RCC 7860 (cell line): ENCODE measurements around the gene SFSWAP.
"Not testable (repeated sequence)": the region's sequence is repeated elsewhere in the genome, so short reads cannot be mapped to it uniquely, and the experiment has no call there.

Source experiments
- DNase-seq: peaks from one replicate; pipeline ENCODE4 v3.0.0-alpha.2; 2015; ENCODE audit warnings: low spot score
- FAIRE-seq: peaks from 2 replicates; lab custom pipeline; 2012; peaks lifted over from hg19 to GRCh38; lab: Jason Lieb, UNC

SFSWAP gene

DNA sequence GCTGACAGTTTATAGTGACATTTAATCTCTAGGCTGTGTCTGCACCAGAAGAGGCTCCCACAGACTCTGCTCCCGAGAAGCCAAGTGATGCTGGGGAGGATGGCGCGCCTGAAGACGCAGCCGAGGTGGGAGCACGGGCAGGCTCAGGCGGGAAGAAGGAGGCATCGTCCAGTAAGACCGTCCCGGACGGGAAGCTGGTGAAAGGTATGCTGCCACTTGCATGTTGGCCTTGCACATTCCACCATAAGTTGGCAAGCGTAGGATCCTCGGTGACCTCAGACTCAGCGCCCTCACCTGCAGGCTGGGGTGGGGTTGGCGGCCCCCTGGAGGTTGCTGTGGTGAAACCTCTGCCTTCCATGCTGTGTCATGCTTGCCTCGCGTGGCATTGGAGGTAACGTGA lies 45.6 kb downstream of the SFSWAP start:
- no peak for FAIRE-seq

DNA sequence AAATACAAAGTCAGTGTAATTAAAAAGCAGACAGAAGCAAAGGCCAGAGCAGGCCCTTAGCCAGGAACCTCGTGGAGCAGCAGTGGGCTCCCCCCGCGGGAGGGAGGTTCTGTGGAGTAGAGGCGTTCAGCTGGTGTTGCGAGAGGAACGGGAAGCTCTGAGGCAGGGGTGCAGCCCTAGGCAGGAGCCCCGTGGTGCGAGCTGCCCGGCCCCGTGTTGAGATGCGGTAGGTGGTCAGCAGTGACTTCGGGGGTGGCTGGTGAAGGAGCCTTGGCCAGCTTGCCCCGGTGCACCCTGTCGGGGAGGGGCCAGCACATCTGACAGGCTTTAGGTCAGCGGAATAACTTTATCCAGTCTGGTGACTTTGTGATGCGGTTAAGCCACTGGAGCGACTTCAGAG lies 46.2 kb downstream of the SFSWAP start:
- no peak for DNase-seq
- no peak for FAIRE-seq

More for the DNA sequence above, 45.6 kb downstream of the SFSWAP start:
- no peak for DNase-seq

DNA sequence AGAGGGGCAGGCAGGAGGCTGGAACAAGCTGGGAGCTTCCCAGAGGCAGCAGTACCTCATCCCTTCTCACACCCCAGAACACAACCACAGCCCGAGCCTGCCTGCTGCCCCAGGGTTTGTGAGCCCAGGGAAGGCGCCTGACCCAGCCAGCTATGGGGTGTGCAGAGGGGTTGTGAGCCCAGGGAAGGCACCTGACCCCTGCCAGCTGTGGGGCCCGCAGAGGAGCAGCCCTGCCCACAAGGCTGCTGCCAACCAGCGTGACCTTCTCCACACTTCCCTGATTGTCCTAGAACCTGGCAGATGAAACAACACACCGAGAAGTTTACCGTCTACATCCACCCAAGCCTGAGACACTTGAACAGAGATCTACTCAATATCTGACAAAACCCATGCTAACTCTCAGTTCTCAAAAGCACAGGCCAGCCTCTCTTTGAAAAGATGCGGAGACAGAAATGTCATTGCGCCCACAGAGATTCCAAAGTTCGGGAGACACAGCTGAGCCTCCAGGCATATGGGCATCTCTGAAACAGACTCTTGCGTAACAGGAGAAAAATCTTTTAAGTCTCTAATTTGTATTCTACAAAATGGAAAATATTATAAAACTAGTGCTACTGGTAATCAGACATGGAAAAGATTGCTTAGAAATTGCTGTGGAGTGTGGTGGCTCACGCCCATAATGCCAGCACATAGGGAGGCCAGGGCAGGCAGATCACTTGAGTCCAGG lies 47.3 kb downstream of the SFSWAP start:
- no peak for FAIRE-seq
- no peak for DNase-seq

- no peak for FAIRE-seq
- no peak for DNase-seq
These were observed 48.3 kb downstream of the SFSWAP start for GRCh38 chr12:131759176-131759575.

GRCh38 chr12:131761638-131762037 lies 50.7 kb downstream of the SFSWAP start:
- DNase-seq: no peak
- FAIRE-seq: no peak

DNA sequence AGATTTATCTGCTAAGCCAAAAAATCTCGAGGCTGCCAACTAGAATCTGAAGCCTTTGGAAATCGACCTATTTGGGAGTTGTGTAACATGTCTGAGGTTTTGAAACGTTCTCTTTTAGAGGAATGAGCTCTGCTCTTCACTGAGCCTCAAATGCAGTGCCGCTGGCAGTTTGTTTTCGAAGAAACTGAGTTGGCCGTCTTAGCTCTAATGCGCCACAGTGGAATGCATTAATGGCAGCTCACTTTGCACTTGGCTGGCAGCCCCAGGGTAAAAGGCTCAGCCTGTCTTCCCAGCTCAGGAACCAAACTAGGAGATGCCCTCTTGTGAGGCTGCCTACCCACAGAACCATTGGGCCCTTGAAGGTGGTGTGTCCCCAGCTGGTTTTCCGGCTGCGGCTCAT lies 53.8 kb downstream of the SFSWAP start:
- DNase-seq (no peak), FAIRE-seq (no peak)

DNA sequence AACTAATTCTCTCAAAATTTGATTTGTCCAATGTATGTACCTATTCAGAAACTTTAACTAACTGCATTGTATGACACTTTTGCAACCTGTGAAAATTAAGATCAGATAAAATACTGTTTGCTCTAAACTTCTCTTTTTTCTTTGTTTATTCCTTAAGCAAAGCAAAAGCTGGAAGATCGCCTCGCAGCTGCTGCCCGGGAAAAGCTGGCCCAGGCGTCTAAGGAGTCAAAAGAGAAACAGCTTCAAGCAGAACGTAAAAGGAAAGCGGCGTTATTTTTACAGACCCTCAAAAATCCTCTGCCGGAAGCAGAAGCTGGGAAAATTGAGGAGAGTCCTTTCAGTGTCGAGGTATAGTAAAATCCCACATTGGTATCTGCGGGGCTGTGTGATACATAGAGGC lies 55.1 kb downstream of the SFSWAP start:
- no peak for FAIRE-seq
- DNase-seq: no peak

DNA sequence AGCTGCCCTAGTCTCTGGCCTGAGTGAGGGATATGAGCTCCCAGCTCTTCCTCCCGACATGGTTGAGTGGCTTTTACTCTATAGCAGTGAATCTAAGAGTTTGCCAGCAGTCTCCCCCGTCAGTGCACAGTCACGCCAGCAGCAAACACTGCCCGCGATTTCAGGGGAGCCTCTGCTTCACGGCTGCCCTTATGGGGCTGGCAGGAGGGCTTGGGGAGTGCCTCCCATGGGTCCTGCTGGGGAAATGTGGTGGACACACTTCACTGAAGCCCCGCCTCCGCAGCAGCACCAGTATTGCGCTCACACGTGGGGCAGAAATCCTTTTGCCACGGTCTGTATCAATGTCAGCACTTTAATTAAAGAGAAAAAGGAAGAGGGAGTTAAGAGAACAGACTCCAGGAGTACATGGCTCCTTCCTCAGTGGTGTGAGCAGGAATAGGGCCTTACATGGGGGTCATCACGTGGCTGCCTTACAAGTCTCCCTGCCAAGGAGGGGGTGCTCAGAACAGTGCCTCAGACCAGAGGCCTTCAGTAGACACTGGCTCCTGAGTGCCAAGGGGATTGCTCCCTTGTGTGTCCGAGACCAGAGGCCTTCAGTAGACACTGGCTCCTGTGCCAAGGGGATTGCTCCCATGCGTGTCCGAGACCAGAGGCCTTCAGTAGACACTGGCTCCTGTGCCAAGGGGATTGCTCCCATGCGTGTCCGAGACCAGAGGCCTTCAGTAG lies 55.7 kb downstream of the SFSWAP start:
- FAIRE-seq: no peak
- DNase-seq: no peak

DNA sequence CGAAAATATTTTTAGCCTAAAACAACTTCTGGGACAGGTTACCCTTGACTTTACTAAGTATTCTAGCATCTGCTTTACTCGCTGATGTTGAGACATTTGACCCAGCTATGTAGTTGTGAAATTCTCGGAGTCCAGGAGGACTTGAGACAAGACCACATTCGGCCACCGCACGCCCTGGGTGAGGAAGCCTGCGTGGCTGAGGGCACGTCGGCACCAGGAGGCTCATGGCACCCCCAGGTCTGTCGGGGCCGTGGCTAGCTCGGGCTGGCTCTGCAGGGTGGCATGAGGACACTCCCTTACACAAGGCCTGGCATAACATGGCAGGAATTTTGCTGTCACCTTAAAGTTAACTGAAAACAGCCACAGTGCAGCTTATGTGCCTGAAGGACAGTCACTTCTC lies 59.2 kb downstream of the SFSWAP start:
- FAIRE-seq: no peak

DNA sequence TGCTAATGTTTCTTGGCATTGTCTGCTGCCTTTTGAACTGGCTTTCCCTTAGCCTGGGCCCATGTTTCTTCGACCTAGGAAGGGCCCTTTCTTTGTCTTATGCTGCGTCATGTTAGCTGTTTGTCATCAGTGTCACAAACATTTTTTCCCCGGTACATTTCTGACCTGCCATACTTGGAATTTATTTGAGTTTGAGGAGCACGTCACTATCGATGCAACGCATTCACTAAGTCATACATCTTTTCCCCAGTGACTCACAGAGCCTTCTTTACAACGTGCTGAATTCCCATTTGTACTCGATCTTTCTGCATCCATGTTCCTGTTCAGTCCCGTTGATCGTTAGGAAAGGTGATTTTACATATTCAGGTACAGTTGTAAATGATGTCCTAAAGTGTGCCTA lies 61.1 kb downstream of the SFSWAP start:
- DNase-seq (no peak), FAIRE-seq (no peak)

More for the DNA sequence above, 59.2 kb downstream of the SFSWAP start:
- DNase-seq: no peak

DNA sequence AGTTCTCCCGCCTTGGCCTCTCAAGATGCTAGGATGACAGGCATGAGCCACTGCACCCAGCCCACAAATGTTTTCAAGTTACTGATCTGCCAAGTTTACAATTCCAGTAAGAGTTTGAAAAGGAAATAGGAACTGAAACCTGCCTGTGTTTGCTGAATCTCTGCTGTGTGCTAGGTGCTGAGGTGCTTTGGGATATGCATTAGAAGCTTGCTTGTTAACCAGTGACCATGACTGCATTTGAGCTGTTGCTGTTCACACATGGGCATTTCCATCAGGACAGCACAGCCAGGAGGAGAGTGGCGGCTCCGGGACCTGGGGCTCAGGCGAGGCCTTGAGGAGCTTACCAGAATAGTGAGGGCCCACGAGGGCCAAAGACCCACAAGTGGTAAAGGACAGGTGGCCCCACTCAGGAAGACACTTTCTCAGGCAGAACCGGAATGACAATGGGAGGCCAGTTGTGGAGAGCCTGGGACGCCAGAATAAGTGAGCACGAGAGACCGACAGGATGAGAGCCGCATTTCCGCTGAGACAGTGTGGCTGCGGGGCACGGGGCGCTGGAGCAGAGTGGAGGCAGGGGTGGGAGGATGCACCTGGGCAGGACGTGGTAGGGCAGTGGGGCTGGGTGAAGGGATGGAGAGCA lies 62.8 kb downstream of the SFSWAP start:
- FAIRE-seq: no peak

DNA sequence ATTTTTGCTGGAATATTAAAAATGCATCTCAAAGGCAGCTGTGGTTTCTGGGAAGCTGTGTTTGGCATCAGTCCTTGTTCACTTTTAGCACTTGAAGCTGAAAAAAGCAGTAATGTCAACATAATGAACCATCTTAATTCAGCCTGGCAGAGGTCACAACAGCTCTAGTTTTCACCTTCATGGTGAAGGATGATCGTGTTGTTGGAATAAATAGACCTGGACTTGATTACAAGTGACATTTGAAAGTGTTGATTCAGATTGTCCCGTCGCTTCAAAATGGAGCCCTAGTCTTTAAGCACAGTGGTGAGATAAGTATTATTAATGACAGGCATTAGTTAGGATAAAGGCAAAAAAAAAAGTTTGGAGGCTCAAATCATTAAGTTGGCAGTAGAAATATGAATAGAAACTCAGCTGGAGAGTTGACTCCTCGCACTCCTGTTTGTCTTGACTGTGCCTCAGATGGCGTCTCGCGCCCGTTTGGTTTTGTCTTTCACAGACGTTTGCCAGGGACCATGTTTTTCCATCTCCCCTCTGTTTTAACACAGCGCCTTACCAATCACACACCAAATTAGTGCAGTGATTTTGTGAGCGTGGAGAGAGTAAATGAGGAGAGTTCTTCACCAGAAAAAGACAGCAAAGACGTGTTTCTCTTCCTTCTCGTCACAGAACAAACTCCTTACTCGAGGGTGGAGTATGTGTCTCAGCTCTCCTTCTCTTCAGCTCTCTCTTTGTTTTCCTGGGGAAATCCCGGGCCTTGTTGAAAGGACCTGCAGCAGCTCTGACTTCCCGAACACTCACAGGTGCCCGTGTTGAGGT lies 63.9 kb downstream of the SFSWAP start:
- no peak for FAIRE-seq
- DNase-seq: no peak

More for the DNA sequence above, 62.8 kb downstream of the SFSWAP start:
- no peak for DNase-seq

DNA sequence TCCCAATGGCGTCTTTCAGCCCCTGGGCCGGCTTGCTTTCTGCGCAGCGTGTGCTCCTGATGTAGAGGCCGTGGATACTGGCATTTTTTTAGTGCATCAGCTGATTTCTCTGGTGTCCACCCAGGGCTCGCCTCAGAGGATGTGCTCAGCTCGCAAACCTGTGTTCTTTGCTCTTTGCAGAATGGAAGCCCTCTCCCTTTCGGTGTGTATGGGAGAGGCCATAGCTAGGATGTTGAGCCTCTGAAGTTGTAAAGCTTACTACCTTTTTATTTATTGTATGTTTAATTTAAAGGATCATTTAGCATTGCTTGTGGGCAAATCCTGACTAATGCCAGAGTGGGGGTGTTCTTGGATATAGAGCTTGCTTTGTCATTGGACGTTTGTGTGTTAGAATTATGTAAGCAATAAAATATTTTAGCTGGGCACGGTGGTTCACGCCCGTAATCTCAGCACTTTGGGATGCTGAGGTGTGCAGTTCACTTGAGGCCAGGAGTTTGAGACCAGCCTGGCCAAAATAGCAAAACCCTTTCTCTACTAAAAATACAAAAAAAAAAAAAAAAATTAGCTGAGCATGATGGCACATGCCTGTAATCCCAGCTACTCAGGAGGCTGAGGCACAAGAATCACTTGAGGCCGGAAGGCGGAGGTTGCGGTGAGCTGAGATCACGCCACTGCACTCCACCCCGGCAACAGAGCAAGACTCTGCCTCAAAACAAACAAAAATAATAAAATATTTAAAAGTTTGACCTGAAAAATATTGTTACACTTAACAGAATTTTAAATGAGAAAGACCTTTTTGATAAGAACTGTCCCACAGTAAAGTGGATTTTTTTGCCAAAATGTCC lies 64.7 kb downstream of the SFSWAP start:
- DNase-seq: no peak
- FAIRE-seq: no peak

GRCh38 chr12:131776237-131776889 lies 65.5 kb downstream of the SFSWAP start:
- DNase-seq (no peak), FAIRE-seq (no peak)

GRCh38 chr12:131777269-131777668 lies 66.4 kb downstream of the SFSWAP start:
- not testable (repeated sequence) for DNase-seq, FAIRE-seq

GRCh38 chr12:131779027-131779426 lies 68.1 kb downstream of the SFSWAP start:
- DNase-seq (no peak), FAIRE-seq (no peak)

- FAIRE-seq (no peak), DNase-seq (no peak)
These were observed 71.2 kb downstream of the SFSWAP start for GRCh38 chr12:131782061-131782460.

- DNase-seq: peak; percentile 46
- FAIRE-seq: no peak
These were observed 73.1 kb downstream of the SFSWAP start for GRCh38 chr12:131783915-131784541.
